Neural progenitor cell (in vitro differentiated cells): Measurements from ENCODE around the gene CARMIL1. TPM values are rescaled to one million over a fixed set of nuclear protein-coding genes. Genes with fewer than 3 reads are reported as not detected.

ENCODE experiments used
- DNase-seq: peaks from one replicate; pipeline ENCODE4 v3.0.0-alpha.2; 2016; ENCODE audit warnings: low spot score
- H2AFZ ChIP-seq: fragments of 200-600 bp; sonication (generic); replicated peaks from 2 replicates; pipeline ENCODE4 v1.6.1; 2016; ENCODE audit warnings: antibody characterized with exemption
- H3F3A ChIP-seq: fragments of 200-600 bp; sonication (generic); 2 replicates; pipeline ENCODE4 v1.6.1; 2016; ENCODE audit warnings: antibody characterized with exemption, low read depth
- H3K27ac ChIP-seq: fragments of 200-600 bp; sonication (generic); 2 replicates; pipeline ENCODE4 v1.5.1; 2016; ENCODE audit warnings: mild to moderate bottlenecking
- H3K27me3 ChIP-seq: fragments of 200-600 bp; sonication (generic); 2 replicates; pipeline ENCODE4 v1.6.1; 2016; ENCODE audit warnings: mild to moderate bottlenecking, moderate library complexity
- H3K36me3 ChIP-seq: fragments of 200-600 bp; sonication (generic); 2 replicates; pipeline ENCODE4 v1.5.1; 2016
- H3K4me1 ChIP-seq: fragments of 200-600 bp; sonication (generic); 2 replicates; pipeline ENCODE4 v1.6.1; 2016; ENCODE audit warnings: mixed run types
- H3K4me2 ChIP-seq: fragments of 200-600 bp; sonication (generic); 2 replicates; pipeline ENCODE4 v1.6.1; 2016
- H3K4me3 ChIP-seq: fragments of 200-600 bp; sonication (generic); 2 replicates; pipeline ENCODE4 v1.5.1; 2016
- H3K79me2 ChIP-seq: fragments of 200-600 bp; sonication (generic); 2 replicates; pipeline ENCODE4 v1.6.1; 2016; ENCODE audit warnings: low read depth
- H3K9ac ChIP-seq: fragments of 200-600 bp; sonication (generic); 2 replicates; pipeline ENCODE4 v1.6.1; 2016
- H3K9me3 ChIP-seq: fragments of 200-600 bp; sonication (generic); 2 replicates; pipeline ENCODE4 v1.5.1; 2016; ENCODE audit warnings: low read depth
- H4K20me1 ChIP-seq: fragments of 200-600 bp; sonication (generic); 2 replicates; pipeline ENCODE4 v1.6.1; 2016; ENCODE audit warnings: low read depth
- H3K27ac Mint-ChIP-seq: 3 replicates; pipeline ENCODE4 v1.8.0; 2021; ENCODE audit warnings: mixed read lengths
- H3K27me3 Mint-ChIP-seq: 2 replicates; pipeline ENCODE4 v1.8.0; 2022; ENCODE audit warnings: low read depth, mild to moderate bottlenecking, inconsistent platforms, moderate library complexity, mixed read lengths; ENCODE audit not compliant: insufficient read depth
- H3K36me3 Mint-ChIP-seq: 3 replicates; pipeline ENCODE4 v1.8.0; 2021; ENCODE audit warnings: mixed read lengths
- H3K4me1 Mint-ChIP-seq: 3 replicates; pipeline ENCODE4 v1.8.0; 2021; ENCODE audit warnings: mixed read lengths
- H3K4me3 Mint-ChIP-seq: 3 replicates; pipeline ENCODE4 v1.8.0; 2021; ENCODE audit warnings: mild to moderate bottlenecking, moderate library complexity, mixed read lengths
- H3K9me3 Mint-ChIP-seq: 3 replicates; pipeline ENCODE4 v1.8.0; 2020; ENCODE audit warnings: mixed read lengths
- CTCF ChIP-seq: fragments of 200-600 bp; sonication (generic); IDR thresholded peaks from 2 replicates; pipeline ENCODE4 v1.5.1; 2017; ENCODE audit warnings: antibody characterized with exemption, mild to moderate bottlenecking
- EZH2 ChIP-seq: fragments of 200-600 bp; sonication (generic); IDR thresholded peaks from 2 replicates; pipeline ENCODE4 v1.6.1; 2017; ENCODE audit warnings: antibody characterized with exemption, mild to moderate bottlenecking, moderate library complexity
- EZH2phosphoT487 ChIP-seq: fragments of 200-600 bp; sonication (generic); IDR thresholded peaks from 2 replicates; pipeline ENCODE4 v1.6.1; 2017; ENCODE audit warnings: antibody characterized with exemption
- total RNA-seq: library from RNA; depleted of rRNA; stranded (reverse); fragments of >200 nt; gene quantifications from 2 replicates; pipeline ENCODE4 v1.2.3, GENCODE V29; 2015; ENCODE audit warnings: low replicate concordance

The CARMIL1 gene
- total RNA-seq, 1 donor from 2014 or later = 13.3 TPM

GRCh38 chr6:25490018-25490801 lies 211.0 kb downstream of the CARMIL1 start:
- no peaks in the 10 kb centered on the region for H3K9me3 ChIP-seq
- Mint-ChIP-seq H3K9me3 (no peaks in the 10 kb centered on the region), H3K27ac (no peak overlapping the region), H3K36me3 (no peaks in the 10 kb centered on the region), H3K4me1 (peaks cover 26% of the 10 kb centered on the region), H3K4me3 (no peak overlapping the region), H3K27me3 (peaks cover 2% of the 10 kb centered on the region)
- H3K36me3 ChIP-seq = no peaks in the 10 kb centered on the region
- H4K20me1 ChIP-seq = no peaks in the 10 kb centered on the region
- no peaks in the 10 kb centered on the region for H3F3A ChIP-seq
- H3K79me2 ChIP-seq = no peaks in the 10 kb centered on the region
- no peak overlapping the region for H3K4me3 ChIP-seq
- peaks cover 4% of the 10 kb centered on the region for H3K4me1 ChIP-seq
- TF ChIP-seq EZH2phosphoT487 = no peak
- TF ChIP-seq CTCF = peak; percentile 90
- no peak overlapping the region for H3K27ac ChIP-seq
- H3K27me3 ChIP-seq = no peaks in the 10 kb centered on the region
- peak; percentile 91 for DNase-seq
- H3K4me2 ChIP-seq = no peak overlapping the region
- no peak overlapping the region for H3K9ac ChIP-seq
- H2AFZ ChIP-seq = no peak overlapping the region

- Mint-ChIP-seq H3K4me3 (no peak overlapping the region), H3K9me3 (no peaks in the 10 kb centered on the region), H3K36me3 (no peaks in the 10 kb centered on the region), H3K27ac (no peak overlapping the region), H3K27me3 (peaks cover 2% of the 10 kb centered on the region), H3K4me1 (peaks cover 19% of the 10 kb centered on the region)
- Histone ChIP-seq H4K20me1 (no peaks in the 10 kb centered on the region), H3K4me1 (peaks cover 9% of the 10 kb centered on the region), H3K27ac (no peak overlapping the region), H3K36me3 (no peaks in the 10 kb centered on the region), H3K4me3 (no peak overlapping the region), H3K4me2 (no peak overlapping the region), H3K27me3 (no peaks in the 10 kb centered on the region), H3K9me3 (no peaks in the 10 kb centered on the region), H3F3A (no peaks in the 10 kb centered on the region), H2AFZ (no peak overlapping the region), H3K9ac (no peak overlapping the region), H3K79me2 (no peaks in the 10 kb centered on the region)
- no peak for DNase-seq
- TF ChIP-seq EZH2 (no peak), EZH2phosphoT487 (no peak), CTCF (no peak)
Observed at GRCh38 chr6:25492951-25493350, 213.8 kb downstream of the CARMIL1 start.

GRCh38 chr6:25494469-25494868 lies 215.3 kb downstream of the CARMIL1 start:
- Histone ChIP-seq H3K9me3 (no peaks in the 10 kb centered on the region), H4K20me1 (no peaks in the 10 kb centered on the region), H3K4me3 (no peak overlapping the region), H3K4me1 (peaks cover 9% of the 10 kb centered on the region), H3K27me3 (no peaks in the 10 kb centered on the region), H2AFZ (no peak overlapping the region), H3K36me3 (no peaks in the 10 kb centered on the region), H3K9ac (no peak overlapping the region), H3K4me2 (no peak overlapping the region), H3K79me2 (no peaks in the 10 kb centered on the region), H3F3A (no peaks in the 10 kb centered on the region), H3K27ac (no peak overlapping the region)
- Mint-ChIP-seq H3K36me3 (no peaks in the 10 kb centered on the region), H3K9me3 (no peaks in the 10 kb centered on the region), H3K4me3 (no peak overlapping the region), H3K27ac (no peak overlapping the region), H3K27me3 (peaks cover 2% of the 10 kb centered on the region), H3K4me1 (peaks cover 34% of the 10 kb centered on the region)
- no peak for DNase-seq
- no peak for TF ChIP-seq EZH2
- TF ChIP-seq CTCF = no peak
- TF ChIP-seq EZH2phosphoT487 = no peak
